ENCODE measurements around the gene ZFP64.
"Not testable (repeated sequence)": the region's sequence is repeated elsewhere in the genome, so short reads cannot be mapped to it uniquely, and the experiment has no call there.

The ZFP64 gene

DNA sequence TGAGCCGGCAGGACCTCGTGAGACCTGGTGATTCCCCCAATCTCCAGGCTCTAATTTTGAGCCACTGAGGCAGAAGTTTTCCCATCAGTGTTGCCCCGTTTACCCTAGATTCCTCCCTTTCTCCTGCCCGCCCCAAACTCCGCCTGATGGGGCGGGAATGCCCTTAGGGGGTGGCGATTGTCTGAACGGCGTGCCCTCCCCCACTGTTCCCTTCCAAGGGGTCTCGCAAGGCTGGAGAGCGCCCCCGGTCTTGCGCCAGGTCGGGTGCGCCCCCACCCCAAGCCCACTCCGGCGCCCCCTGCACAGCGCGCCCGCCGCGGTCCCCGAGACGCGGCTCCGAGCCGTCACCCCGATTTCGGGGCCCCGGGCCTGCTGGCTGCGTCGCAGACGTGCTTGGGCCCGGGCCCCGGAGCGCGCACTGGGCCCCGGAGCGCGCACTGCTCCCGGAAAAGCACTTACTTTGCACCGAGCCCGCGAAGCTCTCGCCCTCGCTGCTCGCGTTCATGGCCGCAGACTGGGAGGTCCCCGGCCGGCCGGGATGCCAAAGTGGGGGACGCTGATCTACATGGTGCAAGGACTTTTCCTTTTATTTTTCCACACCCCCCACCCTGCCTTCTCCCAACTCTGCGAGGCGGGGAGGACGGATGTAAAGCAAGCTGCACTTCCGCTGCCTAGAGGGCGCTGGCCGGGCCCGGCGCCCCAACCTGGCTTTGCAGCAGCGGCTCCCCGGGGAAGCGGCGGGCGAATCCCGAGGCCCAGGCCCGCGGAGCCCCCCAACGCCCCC is at the start of gene ZFP64:
Gene ZFP64, minus strand, starts transcription at position 648 of the 784 bp plus-strand sequence. Its CDS starts 143 bp downstream, at position 505.
- DNase-seq (ENCODE audit: low read depth in 2 of 2), result peak; percentile 28 to 66

DNA sequence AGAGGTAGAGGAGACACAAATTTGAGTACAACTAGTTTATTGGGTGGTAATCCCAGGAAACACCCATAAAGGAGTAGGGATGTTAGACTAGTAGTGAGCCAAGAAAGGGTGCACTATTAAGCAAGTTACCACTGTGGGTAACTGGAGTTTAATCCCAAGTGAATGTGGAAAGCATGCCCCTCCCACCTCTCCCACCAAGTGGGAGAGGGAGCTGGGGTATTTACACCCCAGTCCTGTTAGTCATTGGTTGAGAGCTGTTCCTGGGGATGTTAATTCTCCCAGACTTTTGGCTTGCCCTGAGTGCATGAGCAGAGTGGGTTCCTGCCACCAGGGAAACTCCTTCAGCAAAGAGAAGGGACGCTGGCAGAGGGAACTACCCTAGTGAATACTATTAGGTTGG is 49.2 kb upstream of the ZFP64 start:
- no peak for DNase-seq (ENCODE audit: low read depth in 2 of 2)

DNA sequence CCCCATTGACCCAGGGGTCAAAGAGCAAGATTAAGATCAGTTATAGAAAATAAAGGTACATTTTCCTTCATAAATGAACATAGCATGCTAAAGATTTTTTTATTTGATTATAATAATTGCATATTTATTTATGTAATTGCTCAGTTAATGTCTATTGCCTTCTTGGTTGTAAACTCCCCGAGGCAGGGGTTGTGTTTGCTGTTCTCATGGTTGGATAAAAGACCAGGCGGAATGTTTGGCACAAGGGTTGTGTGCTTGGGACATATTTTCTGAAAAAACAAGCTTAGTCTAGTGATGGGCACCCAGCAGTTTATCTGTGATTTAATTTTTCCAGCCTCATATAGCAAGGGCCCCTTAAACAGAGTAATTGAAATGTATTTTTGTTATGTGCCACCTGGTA is 47.5 kb upstream of the ZFP64 start:
- no peak for DNase-seq (ENCODE audit: low read depth in 2 of 2)

DNA sequence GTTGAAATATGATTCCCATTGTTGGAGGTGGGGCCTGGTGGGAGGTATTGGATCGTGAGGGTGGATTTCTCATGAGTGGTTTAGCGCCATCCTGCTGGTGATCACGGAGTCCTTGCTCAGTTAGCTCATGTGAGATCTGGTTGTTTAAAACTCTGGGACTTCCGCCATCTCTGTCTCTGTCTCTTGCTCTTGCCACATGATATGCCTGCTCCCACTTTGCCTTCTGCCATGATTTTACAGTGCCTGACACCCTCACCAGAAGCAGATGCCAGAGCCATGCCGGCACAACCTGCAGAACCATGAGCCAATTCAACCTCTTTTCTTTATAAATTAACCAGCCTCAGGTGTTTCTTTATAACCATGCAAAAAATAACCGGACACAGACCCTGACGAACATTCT is 44.7 kb upstream of the ZFP64 start:
- no peak for DNase-seq (ENCODE audit: low read depth in 2 of 2)

DNA sequence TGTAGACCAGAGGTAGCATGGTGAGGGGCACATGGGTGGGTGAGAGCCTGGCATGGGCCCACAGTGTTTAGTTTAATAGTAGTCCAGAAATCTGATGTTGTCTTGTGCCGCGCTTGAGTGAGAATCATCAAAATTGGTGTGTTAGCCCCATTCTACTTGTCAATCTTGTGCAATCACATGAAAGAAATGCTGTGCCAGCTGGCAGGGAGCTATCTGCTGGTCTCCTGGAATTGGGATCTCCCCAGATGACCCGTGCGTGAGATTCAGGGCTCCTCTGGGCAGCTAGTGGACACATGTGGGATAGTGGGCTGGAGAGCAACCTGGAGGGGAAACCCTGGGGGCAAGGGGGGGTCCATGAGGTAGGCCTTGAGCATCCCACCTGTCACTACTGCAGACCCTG is 43.5 kb upstream of the ZFP64 start:
- no peak for DNase-seq (ENCODE audit: low read depth in 2 of 2)

DNA sequence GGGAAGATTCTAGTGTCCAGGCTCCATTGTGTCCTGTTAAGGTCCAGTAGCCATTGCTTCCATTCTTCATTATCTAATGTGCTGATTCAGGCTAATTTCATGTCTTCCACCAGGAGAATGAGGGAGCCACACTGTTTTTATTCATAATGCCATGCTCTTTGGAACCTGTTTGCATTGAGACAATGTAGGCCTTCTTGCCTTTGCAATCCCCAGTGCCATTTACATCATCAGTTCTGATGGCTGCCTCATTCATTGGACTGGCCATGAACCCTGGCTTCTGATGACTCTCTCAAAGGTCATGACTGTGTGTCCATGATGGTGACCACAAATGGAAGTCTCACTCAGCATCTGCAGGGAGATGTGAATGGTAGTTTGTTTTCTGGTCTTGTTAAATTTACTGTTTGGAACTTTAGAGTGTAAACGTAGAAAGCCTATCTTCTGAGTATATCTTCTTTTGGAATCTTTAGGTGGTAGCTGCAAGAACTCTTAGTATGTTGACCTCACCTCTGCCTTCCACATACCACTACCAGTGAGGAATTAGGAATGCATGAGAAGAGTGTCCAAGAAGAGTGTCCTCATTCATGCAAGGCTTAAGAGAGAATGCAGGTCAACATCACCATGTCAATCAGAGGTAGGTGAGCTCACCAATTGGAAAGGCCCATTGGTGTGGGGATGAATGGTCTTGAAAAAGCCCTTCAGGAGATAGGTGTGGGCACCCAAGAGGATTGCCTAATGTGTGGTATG is 42.9 kb upstream of the ZFP64 start:
- DNase-seq (ENCODE audit: low read depth in 2 of 2), result no peak

DNA sequence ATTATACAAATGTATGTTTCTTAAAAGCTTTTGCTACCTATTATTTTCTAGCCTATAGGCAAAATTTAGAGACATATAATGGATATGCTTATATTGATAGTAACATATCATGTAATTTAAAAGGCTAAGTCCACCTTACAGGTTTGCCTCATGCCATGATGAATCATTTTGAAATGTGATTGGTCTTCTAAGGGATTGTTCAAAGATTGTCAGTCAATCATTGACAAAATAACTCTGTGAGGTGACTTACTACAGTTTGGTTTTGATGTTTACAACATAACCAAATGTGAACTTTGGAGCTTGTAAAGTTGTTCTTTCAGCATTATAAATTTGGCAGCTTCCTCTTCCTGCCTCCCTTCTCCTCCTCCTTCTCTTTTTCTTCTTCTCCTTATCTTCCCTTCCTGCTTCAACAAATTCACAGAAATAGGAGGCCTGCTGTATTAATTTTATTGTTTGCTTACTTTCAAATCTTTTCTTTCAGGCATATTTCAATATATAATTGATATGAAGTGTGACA is 39.7 kb upstream of the ZFP64 start:
- no peak for DNase-seq (ENCODE audit: low read depth in 2 of 2)

DNA sequence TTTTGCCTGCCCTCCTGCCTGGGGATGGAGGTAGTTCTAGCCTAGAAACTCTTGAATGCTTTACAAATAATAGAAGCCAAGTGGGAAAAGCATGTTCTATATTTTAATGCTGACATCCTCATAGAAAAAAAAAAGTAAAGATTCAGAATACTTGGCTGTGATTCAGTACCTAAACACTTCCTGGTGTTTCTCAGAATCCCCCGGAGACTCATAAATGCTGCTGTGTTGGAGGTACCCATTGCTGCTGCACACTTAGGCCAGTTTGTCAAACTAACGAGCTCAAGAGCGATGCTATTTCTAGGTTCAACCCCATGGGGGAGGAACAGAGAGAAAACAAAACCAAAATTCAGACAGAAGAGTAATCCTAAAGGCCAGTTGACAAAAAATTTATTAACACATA is 38.8 kb upstream of the ZFP64 start:
- DNase-seq (ENCODE audit: low read depth in 2 of 2), result no peak

DNA sequence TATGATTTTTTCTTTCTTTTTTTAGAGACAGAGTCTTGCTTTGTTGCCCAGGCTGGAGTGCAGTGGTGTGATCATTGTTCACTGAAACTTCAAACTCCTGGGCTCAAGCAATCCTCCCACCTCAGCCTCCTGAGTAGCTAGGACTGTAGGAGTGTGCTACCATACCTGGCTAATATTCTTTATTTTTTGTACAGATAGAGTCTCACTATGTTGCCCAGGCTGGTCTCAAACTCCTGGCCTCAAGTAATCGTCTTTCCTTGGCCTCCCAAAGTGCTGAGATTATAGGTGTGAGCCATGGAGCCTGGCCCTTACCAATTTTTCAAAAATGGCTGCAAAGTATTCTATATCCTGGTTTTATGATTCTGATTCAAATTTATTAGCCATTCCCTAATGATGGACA is 37.8 kb upstream of the ZFP64 start:
- not testable (repeated sequence) for DNase-seq (ENCODE audit: low read depth in 2 of 2)

DNA sequence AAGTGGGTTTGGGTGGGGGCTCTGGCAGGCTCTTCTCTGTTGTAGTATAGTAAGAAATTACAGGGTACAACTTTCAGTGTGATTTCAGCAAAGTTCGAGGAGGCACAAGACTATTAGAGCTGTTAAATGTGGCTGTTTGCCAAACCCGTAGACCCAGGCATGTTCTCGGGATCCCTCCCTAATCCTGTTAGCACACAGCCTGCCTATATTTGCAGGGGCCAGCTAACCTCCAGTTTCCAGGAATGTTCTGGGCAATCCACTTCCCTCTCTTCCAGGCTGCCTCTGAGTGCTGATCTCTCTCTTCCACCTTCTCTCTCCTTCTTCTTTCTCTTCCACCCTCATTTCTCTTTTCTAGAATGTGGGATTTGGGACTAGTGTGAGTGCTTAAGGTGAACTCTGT is 34.8 kb upstream of the ZFP64 start:
- DNase-seq (ENCODE audit: low read depth in 2 of 2), result no peak

DNA sequence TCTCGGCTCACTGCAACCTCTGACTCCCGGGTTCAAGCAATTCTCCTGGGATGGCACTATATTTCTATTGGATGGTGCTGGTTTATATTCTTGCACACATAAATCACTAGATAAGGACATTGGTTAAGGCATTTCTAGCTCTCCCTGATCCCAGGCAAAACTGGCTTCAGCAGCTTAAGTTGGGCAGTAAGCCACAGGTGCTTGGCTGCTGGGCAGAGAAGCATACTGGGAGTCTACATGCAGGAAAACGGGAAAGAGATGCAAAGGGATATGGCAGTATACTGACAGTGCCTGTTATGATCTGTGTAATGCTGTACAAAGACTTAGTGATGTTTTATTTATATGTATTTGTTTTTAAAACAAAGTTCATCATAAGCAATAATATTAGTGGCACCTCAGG is 33.3 kb upstream of the ZFP64 start:
- no peak for DNase-seq (ENCODE audit: low read depth in 2 of 2)

DNA sequence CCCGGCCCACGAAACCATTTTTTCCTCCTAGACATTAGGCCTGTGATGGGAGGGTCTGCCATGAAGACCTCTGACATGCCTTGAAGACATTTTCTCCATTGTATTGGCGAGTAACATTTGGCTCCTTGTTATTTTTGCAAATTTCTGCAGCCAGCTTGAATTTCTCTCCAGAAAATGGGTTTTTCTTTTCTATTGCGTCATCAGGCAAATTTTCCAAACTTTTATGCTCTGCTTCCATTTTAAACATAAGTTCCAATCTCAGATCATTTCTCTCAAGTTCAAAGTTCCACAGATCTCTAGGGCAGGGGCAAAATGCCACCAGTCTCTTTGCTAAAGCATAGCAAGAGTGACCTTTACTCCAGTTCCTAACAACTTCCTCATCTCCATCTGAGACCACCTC is 29.8 kb upstream of the ZFP64 start:
- DNase-seq (ENCODE audit: low read depth in 2 of 2), result not testable (repeated sequence)

DNA sequence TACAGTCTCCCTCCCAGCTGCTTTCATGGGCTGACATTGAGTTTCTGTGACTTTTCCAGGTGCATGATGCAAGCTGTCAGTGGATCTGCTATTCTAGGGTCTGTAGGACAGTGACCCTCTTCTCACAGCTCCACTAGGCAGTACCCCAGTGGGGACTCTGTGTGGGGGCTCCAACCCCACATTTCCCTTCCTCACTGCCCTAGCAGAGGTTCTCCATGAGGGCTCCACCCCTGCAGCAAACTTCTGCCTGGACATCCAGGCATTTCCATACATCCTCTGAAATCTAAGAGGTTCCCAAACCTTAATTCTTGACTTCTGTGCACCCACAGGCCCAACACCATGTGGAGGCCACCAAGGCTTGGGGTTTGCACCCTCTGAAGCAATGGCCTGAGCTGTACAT is 29.3 kb upstream of the ZFP64 start:
- DNase-seq (ENCODE audit: low read depth in 2 of 2), result not testable (repeated sequence)

DNA sequence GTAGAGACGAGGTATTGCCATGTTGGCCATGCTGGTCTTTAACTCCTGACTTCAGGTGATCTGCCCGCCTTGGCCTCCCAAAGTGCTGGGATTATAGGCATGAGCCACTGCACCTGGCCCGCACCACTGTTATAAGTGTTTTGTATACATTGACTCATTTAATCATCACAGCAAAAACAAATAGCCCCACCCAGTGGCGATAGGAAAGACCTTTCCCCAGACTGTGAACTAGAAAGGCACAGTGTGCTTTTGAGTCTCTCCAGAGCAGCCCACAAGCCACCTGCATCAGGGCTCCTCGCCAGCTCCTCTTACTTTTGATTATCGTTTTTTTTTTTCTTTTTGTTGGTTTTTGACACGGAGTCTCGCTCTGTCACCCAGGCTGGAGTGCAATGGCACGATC is 27.9 kb upstream of the ZFP64 start:
- no peak for DNase-seq (ENCODE audit: low read depth in 2 of 2)

DNA sequence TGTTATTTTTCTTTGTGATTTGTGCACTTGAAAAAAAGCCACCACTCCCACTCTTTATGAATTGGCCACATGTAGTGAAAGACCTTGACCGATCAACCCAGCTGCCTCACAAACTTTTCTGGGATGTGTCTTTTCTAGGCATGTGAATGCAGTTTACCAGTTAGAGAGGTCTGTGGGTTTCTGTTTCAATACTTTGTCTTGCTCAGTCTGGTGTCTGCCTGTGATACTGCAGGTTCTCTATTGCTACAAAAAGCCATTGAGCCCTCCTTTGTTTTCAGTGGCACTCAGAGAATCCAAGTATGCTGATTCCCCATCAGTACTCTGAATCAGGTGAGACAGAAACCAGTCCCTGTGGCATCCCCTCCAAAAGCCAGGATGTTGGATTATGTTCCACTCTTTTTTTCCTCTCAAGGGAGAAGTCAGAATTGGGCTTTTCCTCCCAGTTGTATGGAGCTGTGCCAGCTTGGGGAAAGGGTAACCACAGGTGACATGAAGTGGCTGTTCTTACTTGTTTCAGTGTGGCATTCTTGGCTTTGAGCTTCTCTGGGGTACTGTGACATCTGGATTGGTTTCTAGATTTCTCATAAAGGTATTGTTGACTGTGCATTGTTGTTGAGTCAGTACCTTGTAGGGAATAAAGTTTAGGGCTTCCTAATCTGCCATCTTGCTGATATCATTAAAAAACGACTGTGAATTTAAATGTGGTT is 26.3 kb upstream of the ZFP64 start:
- DNase-seq (ENCODE audit: low read depth in 2 of 2), result no peak

DNA sequence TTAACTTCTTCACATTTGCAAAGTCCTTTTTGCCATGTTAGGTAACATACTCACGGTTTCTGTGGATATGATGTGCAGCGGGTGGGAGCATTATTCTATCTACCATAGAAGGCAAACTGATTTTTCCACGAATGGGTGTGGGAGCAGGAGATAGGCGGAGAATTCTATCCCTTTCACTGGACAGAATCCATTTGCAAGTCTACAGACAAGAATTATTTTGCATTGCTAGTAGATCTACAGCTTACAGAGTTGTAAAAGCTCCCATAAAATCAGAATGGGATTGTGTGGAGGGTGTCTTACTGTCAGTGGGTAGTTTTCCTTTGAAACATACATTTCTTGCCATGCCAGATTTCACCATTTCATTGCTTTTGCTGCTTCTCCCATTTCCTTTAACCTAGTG is 22.4 kb upstream of the ZFP64 start:
- DNase-seq (ENCODE audit: low read depth in 2 of 2), result no peak

DNA sequence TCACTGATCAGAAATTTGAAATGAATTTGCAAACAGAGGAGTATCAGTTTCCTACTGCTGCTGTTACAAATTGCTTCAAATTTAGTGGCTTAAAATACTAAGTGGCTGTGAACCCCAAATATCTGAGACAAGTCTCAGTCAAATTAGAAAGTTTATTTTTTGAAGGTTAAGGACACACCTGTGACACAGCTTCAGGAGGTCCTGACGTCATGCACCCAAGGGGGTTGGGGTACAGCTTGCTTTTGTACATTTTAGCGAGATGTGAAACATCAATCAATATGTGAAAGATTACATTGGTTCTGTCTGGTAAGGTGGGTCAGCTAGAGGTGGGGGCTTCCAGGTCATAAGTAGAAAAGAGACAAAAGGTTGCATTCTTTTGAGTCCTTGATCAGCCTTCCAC is 21.4 kb upstream of the ZFP64 start:
- DNase-seq (ENCODE audit: low read depth in 2 of 2), result no peak

DNA sequence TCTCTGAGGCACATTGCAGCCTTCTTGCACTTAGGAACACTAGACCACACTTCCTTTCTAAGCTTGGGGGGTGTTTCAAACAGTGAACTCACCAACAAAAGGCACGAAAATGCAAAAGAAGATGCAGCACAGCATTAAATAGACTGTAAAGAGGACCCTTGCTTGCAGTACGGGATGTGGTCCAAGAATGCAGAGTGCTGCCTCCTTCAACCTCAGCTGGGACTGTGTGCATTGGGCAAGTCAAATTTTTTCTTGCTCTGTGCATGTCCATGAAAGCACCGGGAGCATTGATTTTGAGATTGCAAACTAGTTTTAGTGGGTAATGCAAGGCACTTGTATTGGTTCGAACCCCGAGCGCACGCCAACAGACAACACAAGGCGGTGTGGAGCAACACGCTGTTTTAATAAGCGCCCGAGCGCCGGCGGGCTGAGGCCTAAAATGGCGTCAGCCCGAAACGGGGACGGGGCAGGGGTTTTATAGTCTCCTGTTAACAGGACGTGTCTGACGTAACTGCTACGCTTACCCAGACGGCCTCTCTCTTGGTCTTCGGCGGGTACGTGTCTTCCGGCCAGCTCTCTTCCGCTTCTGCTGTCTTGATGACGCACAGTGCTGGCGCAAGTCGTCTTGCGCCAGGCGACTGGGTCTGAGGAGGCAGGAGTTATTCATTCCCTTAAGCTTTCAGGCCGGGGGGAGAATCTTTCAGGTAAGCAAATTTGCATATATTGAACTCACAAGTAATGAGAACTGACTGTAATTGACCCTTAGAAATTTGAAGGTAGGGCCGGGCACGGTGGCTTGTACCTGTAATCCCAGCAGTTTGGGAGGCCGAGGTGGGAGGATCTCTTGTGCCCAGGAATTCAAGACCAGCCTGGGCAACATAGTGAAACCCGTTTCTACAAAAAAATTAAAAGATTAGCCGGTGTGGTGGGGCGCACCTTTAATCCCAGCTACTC is 18.7 kb upstream of the ZFP64 start:
- DNase-seq (ENCODE audit: low read depth in 2 of 2), result no peak

DNA sequence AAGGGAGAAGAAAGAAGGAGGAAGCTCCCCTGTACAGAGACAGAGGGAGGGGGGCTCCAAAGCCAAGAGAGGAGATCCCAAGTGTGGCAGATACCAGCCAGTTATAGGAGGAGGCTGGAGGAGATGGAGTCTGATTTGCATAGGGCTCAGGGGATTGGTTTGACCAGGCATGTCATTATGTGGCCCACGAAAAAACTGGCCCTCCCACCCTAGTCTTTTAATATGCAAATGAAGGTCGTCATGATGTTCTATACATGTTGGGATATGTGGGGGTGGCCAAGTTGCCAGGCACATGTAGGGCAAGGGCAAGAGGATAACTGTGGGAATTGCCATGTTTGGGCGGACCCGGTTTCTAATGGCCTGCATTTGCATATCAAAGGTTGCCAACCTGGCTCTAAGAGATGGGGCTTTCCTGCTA is 17.6 kb upstream of the ZFP64 start:
- no peak for DNase-seq (ENCODE audit: low read depth in 2 of 2)

DNA sequence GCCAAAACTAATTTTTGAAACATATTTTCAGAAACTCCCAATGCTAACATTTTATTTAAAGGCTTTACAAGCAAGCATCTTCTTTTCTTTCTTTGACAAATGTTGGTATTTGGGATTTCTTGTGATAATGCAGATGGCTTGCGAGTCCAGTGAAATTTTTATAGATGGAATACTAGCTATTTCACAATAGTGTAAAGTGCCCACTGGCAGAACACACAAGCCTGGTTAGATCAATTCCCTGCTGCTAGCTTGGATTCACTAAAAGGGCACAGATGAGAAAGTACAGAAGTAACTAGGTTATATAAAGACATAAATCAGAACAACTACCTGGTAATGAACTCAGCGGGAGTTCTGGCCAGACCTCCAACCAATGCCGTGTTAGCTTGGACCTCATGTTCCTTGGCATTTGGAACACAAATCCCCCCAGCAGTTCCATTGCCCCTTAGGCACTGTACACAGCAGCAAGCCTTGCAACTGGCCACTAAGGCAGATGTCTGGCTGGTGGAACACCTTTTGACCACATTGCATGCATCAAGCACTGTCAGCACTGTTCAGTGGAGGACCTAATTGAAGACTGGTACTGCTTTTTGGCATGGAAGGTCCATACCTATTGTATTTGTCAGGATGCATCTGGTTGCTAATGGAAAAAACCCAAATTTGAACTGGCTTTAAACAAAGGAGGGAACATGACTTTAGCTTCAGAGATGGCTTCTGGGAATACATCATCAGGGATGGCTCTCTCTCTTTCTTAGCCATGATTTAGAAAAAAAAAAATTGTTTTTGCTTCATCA is 15.6 kb upstream of the ZFP64 start:
- no peak for DNase-seq (ENCODE audit: low read depth in 2 of 2)

DNA sequence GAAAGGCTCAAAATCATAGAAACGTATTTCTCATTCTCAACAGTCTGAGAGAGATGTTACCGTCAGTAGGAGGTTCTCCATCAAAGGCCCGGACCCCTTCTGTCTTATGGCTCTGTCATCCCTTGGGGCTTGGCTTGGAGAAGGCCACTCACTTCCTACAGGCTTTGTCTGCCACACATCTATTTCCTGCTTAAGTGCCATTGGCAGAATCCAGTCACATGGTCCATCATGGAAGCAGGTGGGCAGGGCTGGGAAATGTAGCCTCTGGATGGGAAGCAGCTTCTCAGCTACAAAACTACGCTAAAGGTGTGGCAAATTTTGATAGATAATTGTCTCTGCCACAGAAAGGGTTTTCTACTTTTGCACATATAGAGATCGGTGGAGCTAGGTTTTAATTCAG is 12.6 kb upstream of the ZFP64 start:
- DNase-seq (ENCODE audit: low read depth in 2 of 2), result no peak
